Suprapubic skin (tissue), 4 donors: ENCODE measurements around the gene TSEN54.

ENCODE experiments used
- CTCF ChIP-seq, 2 donors: fragments of 200-600 bp in 1 of 2; fragments of 450-650 bp in 1 of 2; sonication (generic) in 1 of 2; IDR thresholded peaks; one replicate each; pipeline ENCODE4 v1.5.1; 2016 to 2019; ENCODE audit warnings: antibody characterized with exemption in 2 of 2, mild to moderate bottlenecking in 1 of 2, moderate library complexity in 1 of 2
- EP300 ChIP-seq: sonication (generic); formaldehyde crosslinking; IDR thresholded peaks from one replicate; pipeline ENCODE4 v1.6.1; 2017; ENCODE audit warnings: antibody characterized with exemption
- POLR2AphosphoS5 ChIP-seq, 3 donors: sonication (generic); formaldehyde crosslinking; IDR thresholded peaks; one replicate each; pipeline ENCODE4 v1.6.1; 2017; ENCODE audit warnings: antibody characterized with exemption in 3 of 3

GRCh38 chr17:75572713-75573539, 56.6 kb downstream of the TSEN54 start:
- TF ChIP-seq CTCF (IDR thresholded peaks at IDR 0.05) (no peak), EP300 (no peak), POLR2AphosphoS5 (IDR thresholded peaks at IDR 0.05) (no peak)
